Transverse colon (tissue), 4 donors: ENCODE measurements around the gene SDK2.

Experiments
- CTCF ChIP-seq, 5 experiments: fragments of 200-600 bp in 3 of 5; fragments of 450-650 bp in 2 of 5; sonication (generic) in 3 of 5; IDR thresholded peaks; 1 replicate in 2 of 5; 2 replicates in 3 of 5; pipeline ENCODE4 v1.5.1; 2016 to 2017; ENCODE audit warnings: antibody characterized with exemption in 5 of 5, inconsistent platforms in 3 of 5, mild to moderate bottlenecking in 2 of 5, moderate library complexity in 1 of 5
- POLR2A ChIP-seq: fragments of 450-650 bp; IDR thresholded peaks from one replicate; pipeline ENCODE4 v1.6.1; 2016; ENCODE audit warnings: antibody characterized with exemption, mild to moderate bottlenecking, moderate library complexity
- POLR2AphosphoS5 ChIP-seq, 3 donors: sonication (generic); formaldehyde crosslinking; IDR thresholded peaks; one replicate each; pipeline ENCODE4 v1.6.1; 2016; ENCODE audit warnings: antibody characterized with exemption in 3 of 3

- TF ChIP-seq CTCF (IDR thresholded peaks at IDR 0.05) = no peak
- TF ChIP-seq POLR2AphosphoS5 (IDR thresholded peaks at IDR 0.05) = no peak
- TF ChIP-seq POLR2A = no peak
Measured at GRCh38 chr17:73611630-73612029, 32.6 kb downstream of the SDK2 start.
